Measurements from ENCODE around the gene JMJD1C.

GRCh38 chr10:63308628-63309027 lies 157.1 kb downstream of the JMJD1C start:
- TF ChIP-seq POLR2AphosphoS5 (IDR thresholded peaks at IDR 0.05; ENCODE audit: low read depth, low read length) (no peak), POLR2A (IDR thresholded peaks at IDR 0.05; ENCODE audit: low read depth, low read length) (no peak)
